Epithelial cell of prostate (primary cell): ENCODE results near the gene MEP1B.

Experiments
- DNase-seq: peaks from one replicate; pipeline ENCODE4 v3.0.0-alpha.2; 2011; ENCODE audit warnings: low read depth, low spot score
- H3K27ac ChIP-seq: fragments of 450-650 bp; 2 replicates; pipeline ENCODE4 v1.5.1; 2017; ENCODE audit warnings: mild to moderate bottlenecking

MEP1B gene

DNA sequence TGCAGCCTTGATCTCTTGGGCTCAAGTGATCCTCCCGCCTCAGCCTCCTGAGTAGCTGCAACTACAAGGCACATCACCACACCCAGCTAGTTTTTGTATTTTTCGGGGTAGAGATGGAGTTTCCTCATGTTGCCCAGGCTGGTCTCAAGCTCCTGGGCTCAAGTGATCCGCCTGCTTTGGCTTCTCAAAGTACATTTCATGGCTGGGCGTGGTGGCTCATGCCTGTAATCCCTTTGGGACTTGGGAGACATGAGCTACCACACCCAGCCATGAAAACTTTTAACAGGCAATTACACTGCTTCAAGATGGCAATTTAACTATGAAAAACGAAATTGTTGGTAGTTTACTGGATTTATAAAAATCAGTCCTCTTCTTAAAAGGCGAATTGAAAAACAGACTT is 69.7 kb downstream of the MEP1B start:
- no peak for DNase-seq
- no peak overlapping the region for H3K27ac ChIP-seq

DNA sequence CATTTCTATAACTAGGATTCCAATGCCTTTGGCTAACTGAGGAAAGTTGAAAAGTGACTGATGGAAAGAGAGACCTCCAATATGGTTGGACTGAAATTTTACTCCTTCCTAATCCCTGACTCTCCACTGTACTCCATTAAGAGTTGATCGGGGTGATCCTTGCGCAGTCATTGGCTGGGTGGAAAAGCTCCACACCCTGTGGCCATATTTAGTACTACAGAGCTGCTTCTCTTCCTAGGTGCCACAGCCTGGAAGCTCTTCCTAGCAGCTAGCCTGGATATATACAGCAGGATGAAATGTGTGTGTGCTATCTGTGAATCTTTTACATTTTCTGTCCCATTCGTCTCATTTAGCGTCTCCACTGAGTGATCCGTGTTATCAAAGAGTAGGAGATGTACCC is 71.2 kb downstream of the MEP1B start:
- DNase-seq: no peak
- H3K27ac ChIP-seq: no peak overlapping the region

DNA sequence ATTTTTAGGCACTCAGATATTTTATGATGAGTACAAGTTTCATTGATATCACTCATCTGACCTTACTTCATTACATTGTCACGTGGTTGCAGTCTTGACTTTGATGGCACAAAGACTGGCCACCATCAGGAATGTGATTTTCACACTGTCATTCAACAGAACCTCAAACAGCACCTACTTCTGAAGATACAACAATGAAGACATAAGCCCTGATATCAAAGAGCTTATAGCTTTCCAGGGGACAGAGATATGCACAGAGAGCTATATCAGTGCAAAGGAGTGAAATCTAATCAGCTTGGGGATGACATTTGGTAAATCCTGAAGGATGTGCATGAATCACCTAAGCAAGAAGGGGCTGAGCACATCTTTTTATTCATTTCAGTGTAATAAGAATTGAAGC is 72.3 kb downstream of the MEP1B start:
- H3K27ac ChIP-seq: no peak overlapping the region
- no peak for DNase-seq

DNA sequence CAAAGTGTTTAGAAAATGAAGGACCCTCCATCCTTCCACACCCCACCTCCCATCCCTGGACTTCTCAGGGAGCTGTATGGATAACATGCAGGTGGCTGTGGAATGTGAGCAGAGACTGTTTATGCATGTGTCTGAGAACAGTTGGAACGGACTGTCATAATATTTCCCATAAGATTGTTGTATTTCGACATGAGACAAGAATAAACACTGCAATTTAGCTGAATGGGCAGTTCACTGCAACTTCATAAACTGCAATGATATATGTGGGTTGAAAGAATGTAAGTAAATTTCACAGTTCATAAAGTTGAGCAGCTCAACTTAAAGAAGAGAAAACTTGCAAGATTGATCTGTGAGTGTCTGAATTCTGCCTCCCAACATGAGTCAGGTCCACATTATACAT is 74.6 kb downstream of the MEP1B start:
- DNase-seq: no peak
- no peak overlapping the region for H3K27ac ChIP-seq

DNA sequence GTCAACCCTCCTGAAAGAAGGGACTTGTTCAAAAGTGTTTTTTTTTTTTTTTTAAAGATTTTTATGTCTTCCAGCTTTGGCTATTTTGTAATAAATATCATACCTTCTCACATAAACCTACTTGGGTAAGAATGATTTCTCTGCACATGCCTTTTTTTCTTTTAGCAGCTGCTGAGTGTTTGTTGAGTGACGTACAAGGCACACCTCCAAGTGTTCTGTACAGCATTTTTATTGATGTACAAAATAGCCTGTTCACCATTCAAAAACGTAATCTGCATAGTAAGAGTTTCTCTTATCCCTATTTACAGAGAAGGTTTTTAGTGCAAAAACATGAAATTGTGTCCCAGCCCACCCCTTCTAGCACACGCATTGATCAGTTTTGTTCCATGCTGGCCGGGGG is 77.6 kb downstream of the MEP1B start:
- H3K27ac ChIP-seq: no peak overlapping the region
- no peak for DNase-seq
